K562 (cell line): ENCODE data around the gene ELK1. TPM values are rescaled to one million over a fixed set of nuclear protein-coding genes. Genes with fewer than 3 reads are reported as not detected.

Experiments
- DPF2 ChIP-seq: fragments of 450-650 bp; IDR thresholded peaks from 2 replicates; pipeline ENCODE4 v1.6.1; 2016
- ESRRA ChIP-seq: fragments of 450-650 bp; IDR thresholded peaks from 2 replicates; pipeline ENCODE4 v1.6.1; 2014; ENCODE audit warnings: low read depth, mild to moderate bottlenecking, moderate library complexity, borderline replicate concordance
- ETV1 ChIP-seq: fragments of 450-650 bp; conservative IDR thresholded peaks from 2 replicates; pipeline ENCODE4 v1.6.1; 2016; ENCODE audit warnings: missing genetic modification characterization, control low read depth, low read depth, missing compliant biosample characterization
- HLTF ChIP-seq: fragments of 450-650 bp; IDR thresholded peaks from 2 replicates; pipeline ENCODE4 v1.6.1; 2016
- MBD2 ChIP-seq: sonication (generic); IDR thresholded peaks from 2 replicates; pipeline ENCODE4 v1.6.1; 2016; ENCODE audit warnings: low read depth, borderline replicate concordance
- NELFE ChIP-seq: IDR thresholded peaks from 2 replicates; pipeline ENCODE4 v1.6.1; 2011; ENCODE audit warnings: mild to moderate bottlenecking; ENCODE audit not compliant: insufficient read depth, insufficient read length
- NFYB ChIP-seq: IDR thresholded peaks from 2 replicates; pipeline ENCODE4 v1.6.1; 2011; ENCODE audit warnings: mild to moderate bottlenecking, moderate library complexity; ENCODE audit not compliant: insufficient read length; ENCODE audit errors: extremely low read depth
- POLR2AphosphoS2 ChIP-seq: IDR thresholded peaks from 2 replicates; pipeline ENCODE4 v1.6.1; 2012; ENCODE audit warnings: low read length, improper control_type of control experiment
- PYGO2 ChIP-seq: fragments of 450-650 bp; IDR thresholded peaks from 2 replicates; pipeline ENCODE4 v1.6.1; 2016; ENCODE audit warnings: mild to moderate bottlenecking, missing genetic modification characterization, moderate library complexity, missing compliant biosample characterization
- RB1 ChIP-seq: fragments of 450-650 bp; IDR thresholded peaks from 2 replicates; pipeline ENCODE4 v1.6.1; 2017; ENCODE audit warnings: low read depth, mild to moderate bottlenecking
- SMC3 ChIP-seq: conservative IDR thresholded peaks from 2 replicates; pipeline ENCODE4 v1.6.1; 2011; ENCODE audit warnings: low read depth, low read length, improper control_type of control experiment; ENCODE audit not compliant: insufficient read depth
- SPI1 ChIP-seq: IDR thresholded peaks from 2 replicates; pipeline ENCODE4 v1.6.1; 2011; ENCODE audit warnings: low read depth, low read length, control low read depth, borderline replicate concordance
- SRF ChIP-seq, 2 experiments: fragments of 250-450, 450-650 bp in 1 of 2; sonication (Bioruptor Pico) in 1 of 2; sonication (generic) in 1 of 2; formaldehyde crosslinking; IDR thresholded peaks; 2 replicates each; pipeline versions ENCODE4 v1.5.0 to v1.5.1; 2020 to 2022; ENCODE audit warnings: mild to moderate bottlenecking in 1 of 2, missing genetic modification reagents in 1 of 2
- ZNF212 ChIP-seq: fragments of 450-650 bp; formaldehyde crosslinking; IDR thresholded peaks from 2 replicates; pipeline ENCODE4 v1.4.0; 2020; ENCODE audit warnings: mild to moderate bottlenecking
- polyA plus RNA-seq, 8 experiments: library from polyadenylated mRNA; depleted of rRNA in 4 of 8; stranded (reverse) in 5 of 8; unstranded in 3 of 8; fragments of >200 nt; fragmentation: Nextera tagmentation in 2 of 8; fragmentation: Illumina TruSeq in 1 of 8; extraction: Ambion mirVana in 2 of 8; extraction: Trizol in 1 of 8; gene quantifications; 2 replicates each; pipeline versions ENCODE4 v1.2.1 to v1.2.3, GENCODE V29; 2011 to 2014; ENCODE audit warnings: inconsistent platforms in 1 of 8, missing spikeins in 1 of 8
- total RNA-seq, 7 experiments: library from RNA; depleted of rRNA in 6 of 7; stranded (reverse); fragments of >200 nt in 6 of 7; fragmentation: Illumina TruSeq in 2 of 7; extraction: Trizol in 2 of 7; gene quantifications; 2 replicates each; pipeline versions ENCODE4 v1.2.1 to v1.2.3, GENCODE V29; 2011 to 2021; ENCODE audit warnings: low replicate concordance in 1 of 7
- TF ChIP-seq, protein P1 (sequence below), 3 experiments: IDR thresholded peaks in 2 of 3; conservative IDR thresholded peaks in 1 of 3; 2 replicates each; pipeline ENCODE4 v1.5.1; 2011 to 2012; ENCODE audit warnings: low read length in 3 of 3, mild to moderate bottlenecking in 3 of 3, control low read depth in 2 of 3, improper control_type of control experiment in 1 of 3, inconsistent platforms in 1 of 3, low read depth in 1 of 3, mixed read lengths in 1 of 3, moderate library complexity in 1 of 3; ENCODE audit not compliant: insufficient read depth in 2 of 3
- TF ChIP-seq, protein P2 (sequence below), 3 experiments: fragments of 200-800 bp in 1 of 3; fragments of 250-450 bp in 1 of 3; fragments of 450-650 bp in 1 of 3; sonication (Bioruptor Pico) in 1 of 3; sonication (Bioruptor generic) in 1 of 3; formaldehyde crosslinking in 1 of 3; IDR thresholded peaks; 2 replicates each; pipeline versions ENCODE4 v1.6.1 to v1.8.0; 2016 to 2022; ENCODE audit warnings: mild to moderate bottlenecking in 2 of 3, missing genetic modification characterization in 2 of 3, missing compliant biosample characterization in 1 of 3, moderate library complexity in 1 of 3
- TF ChIP-seq, protein P3 (sequence below): sonication (generic); formaldehyde crosslinking; IDR thresholded peaks from 2 replicates; pipeline ENCODE4 v1.9.0; 2022; ENCODE audit warnings: mild to moderate bottlenecking, missing genetic modification reagents
- TF ChIP-seq, protein P4 (sequence below): fragments of 200-800 bp; sonication (Bioruptor generic); IDR thresholded peaks from 2 replicates; pipeline ENCODE4 v1.6.1; 2017; ENCODE audit warnings: missing genetic modification characterization, missing compliant biosample characterization

The ELK1 gene
- total and polyA plus RNA-seq, 9 of the 15 experiments (the other 6 are each of a cell fraction or from before 2014, with no cell fraction given): 4.4 to 74.9 (median 26.5) TPM

DNA sequence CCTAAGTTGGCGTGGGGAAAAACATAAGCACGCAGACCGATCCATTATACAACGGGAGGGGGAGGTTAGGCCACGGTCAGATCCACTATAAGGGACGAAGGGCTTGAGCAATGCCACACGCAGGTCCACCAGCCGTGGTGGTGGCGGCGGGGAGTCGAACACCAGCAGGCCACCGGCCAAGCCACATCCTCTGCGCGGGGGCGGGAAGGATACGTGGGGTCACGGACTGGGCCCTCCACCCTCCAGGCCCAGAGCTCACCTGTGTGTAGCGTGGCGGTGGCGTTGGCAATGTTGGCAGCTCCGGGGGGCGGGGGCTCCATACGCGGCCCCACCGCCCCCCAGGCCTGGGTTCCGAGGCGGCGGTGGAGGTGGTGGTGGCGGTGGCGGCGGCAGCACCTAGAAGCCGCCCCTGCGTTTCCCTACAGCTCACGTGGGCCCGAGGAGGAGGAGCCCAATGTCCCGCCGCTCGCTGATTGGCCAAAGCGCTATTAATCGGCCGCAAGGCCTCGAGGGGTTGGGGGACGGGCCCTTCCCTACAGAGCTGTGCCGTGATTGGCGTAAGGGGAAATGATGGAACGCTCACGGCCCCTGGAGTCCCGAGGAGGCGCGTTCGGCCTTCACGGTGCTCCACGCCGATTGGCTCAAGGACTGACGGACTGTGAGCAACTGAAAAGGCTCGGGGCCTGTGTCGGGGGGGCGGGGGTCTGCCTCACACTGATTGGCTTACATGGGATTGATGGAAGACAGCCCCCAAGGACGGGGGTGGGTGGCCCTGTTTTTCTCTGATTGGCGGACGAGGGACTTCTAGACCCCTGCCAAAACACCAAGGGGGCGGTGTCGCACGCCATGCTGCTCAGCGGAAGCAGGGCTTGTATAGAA lies at the start of gene ELK1 (continued):
- TF ChIP-seq, protein P1, sequence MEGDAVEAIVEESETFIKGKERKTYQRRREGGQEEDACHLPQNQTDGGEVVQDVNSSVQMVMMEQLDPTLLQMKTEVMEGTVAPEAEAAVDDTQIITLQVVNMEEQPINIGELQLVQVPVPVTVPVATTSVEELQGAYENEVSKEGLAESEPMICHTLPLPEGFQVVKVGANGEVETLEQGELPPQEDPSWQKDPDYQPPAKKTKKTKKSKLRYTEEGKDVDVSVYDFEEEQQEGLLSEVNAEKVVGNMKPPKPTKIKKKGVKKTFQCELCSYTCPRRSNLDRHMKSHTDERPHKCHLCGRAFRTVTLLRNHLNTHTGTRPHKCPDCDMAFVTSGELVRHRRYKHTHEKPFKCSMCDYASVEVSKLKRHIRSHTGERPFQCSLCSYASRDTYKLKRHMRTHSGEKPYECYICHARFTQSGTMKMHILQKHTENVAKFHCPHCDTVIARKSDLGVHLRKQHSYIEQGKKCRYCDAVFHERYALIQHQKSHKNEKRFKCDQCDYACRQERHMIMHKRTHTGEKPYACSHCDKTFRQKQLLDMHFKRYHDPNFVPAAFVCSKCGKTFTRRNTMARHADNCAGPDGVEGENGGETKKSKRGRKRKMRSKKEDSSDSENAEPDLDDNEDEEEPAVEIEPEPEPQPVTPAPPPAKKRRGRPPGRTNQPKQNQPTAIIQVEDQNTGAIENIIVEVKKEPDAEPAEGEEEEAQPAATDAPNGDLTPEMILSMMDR (IDR thresholded peaks at IDR 0.05 in 2 of 3, conservative IDR thresholded peaks at IDR 0.05 in 1 of 3; ENCODE audit: insufficient read depth in 2 of 3, low read depth in 1 of 3, low read length in 3 of 3): 0 out of 6 replicates have a peak, but pooled peaks of 1 of the 3 experiments have one; percentile 10
- peak; percentile 21; the same call in 1 of the 2 replicates for TF ChIP-seq DPF2
- TF ChIP-seq NELFE: no peak
- TF ChIP-seq HLTF: no peak
- 0 out of 2 replicates have a peak, but pooled peaks have one; percentile 23 for TF ChIP-seq SPI1
- TF ChIP-seq SMC3: 0 out of 2 replicates have a peak, but pooled peaks have one; percentile 1
- TF ChIP-seq, protein P2, sequence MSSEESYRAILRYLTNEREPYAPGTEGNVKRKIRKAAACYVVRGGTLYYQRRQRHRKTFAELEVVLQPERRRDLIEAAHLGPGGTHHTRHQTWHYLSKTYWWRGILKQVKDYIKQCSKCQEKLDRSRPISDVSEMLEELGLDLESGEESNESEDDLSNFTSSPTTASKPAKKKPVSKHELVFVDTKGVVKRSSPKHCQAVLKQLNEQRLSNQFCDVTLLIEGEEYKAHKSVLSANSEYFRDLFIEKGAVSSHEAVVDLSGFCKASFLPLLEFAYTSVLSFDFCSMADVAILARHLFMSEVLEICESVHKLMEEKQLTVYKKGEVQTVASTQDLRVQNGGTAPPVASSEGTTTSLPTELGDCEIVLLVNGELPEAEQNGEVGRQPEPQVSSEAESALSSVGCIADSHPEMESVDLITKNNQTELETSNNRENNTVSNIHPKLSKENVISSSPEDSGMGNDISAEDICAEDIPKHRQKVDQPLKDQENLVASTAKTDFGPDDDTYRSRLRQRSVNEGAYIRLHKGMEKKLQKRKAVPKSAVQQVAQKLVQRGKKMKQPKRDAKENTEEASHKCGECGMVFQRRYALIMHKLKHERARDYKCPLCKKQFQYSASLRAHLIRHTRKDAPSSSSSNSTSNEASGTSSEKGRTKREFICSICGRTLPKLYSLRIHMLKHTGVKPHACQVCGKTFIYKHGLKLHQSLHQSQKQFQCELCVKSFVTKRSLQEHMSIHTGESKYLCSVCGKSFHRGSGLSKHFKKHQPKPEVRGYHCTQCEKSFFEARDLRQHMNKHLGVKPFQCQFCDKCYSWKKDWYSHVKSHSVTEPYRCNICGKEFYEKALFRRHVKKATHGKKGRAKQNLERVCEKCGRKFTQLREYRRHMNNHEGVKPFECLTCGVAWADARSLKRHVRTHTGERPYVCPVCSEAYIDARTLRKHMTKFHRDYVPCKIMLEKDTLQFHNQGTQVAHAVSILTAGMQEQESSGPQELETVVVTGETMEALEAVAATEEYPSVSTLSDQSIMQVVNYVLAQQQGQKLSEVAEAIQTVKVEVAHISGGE (CRISPR knock-in tag; IDR thresholded peaks at IDR 0.05): 0 out of 6 replicates have a peak, but pooled peaks of 1 of the 3 experiments have one; percentile 25
- peak; percentile 36; the same call in 1 of the 2 replicates for TF ChIP-seq MBD2
- peak; percentile 65 for TF ChIP-seq ETV1 (tag)
- TF ChIP-seq RB1: peak; percentile 55
- TF ChIP-seq ZNF212 (CRISPR knock-in tag): no peak
- TF ChIP-seq PYGO2 (tag): no peak
- TF ChIP-seq, protein P3, sequence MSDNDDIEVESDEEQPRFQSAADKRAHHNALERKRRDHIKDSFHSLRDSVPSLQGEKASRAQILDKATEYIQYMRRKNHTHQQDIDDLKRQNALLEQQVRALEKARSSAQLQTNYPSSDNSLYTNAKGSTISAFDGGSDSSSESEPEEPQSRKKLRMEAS (CRISPR knock-in tag): peak; percentile 41; the same call in 1 of the 2 replicates
- TF ChIP-seq POLR2AphosphoS2: peak; percentile 70; the same call in 1 of the 2 replicates
- peak; percentile 79 for TF ChIP-seq NFYB
- TF ChIP-seq ESRRA: 0 out of 2 replicates have a peak, but pooled peaks have one; percentile 42
- TF ChIP-seq SRF (CRISPR knock-in tag; IDR thresholded peaks at IDR 0.05): peak in 1 of 2 experiments; percentile 54; a peak in 1 of 4 replicates
- TF ChIP-seq, protein P4, sequence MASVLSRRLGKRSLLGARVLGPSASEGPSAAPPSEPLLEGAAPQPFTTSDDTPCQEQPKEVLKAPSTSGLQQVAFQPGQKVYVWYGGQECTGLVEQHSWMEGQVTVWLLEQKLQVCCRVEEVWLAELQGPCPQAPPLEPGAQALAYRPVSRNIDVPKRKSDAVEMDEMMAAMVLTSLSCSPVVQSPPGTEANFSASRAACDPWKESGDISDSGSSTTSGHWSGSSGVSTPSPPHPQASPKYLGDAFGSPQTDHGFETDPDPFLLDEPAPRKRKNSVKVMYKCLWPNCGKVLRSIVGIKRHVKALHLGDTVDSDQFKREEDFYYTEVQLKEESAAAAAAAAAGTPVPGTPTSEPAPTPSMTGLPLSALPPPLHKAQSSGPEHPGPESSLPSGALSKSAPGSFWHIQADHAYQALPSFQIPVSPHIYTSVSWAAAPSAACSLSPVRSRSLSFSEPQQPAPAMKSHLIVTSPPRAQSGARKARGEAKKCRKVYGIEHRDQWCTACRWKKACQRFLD (CRISPR knock-in tag): 0 out of 2 replicates have a peak, but pooled peaks have one; percentile 32
